Naive thymus-derived CD4-positive, alpha-beta T cell (primary cell): ENCODE measurements around the gene SLC4A9. TPM values are rescaled to one million over a fixed set of nuclear protein-coding genes. Genes with fewer than 3 reads are reported as not detected.

Source experiments
- ATAC-seq: fragments of 150-1000 bp; cut with Tn5 transposase; 2 replicates; pipeline ENCODE4 v1.10.0; 2021; ENCODE audit warnings: mild to moderate bottlenecking, moderate library complexity
- CTCF ChIA-PET: fragments of 350-600 bp; sonication (Branson Sonifier 250); formaldehyde crosslinking; loops from one replicate; lab custom pipeline; 2021; ENCODE audit warnings: antibody characterized with exemption; lab: Charles Lee
- POLR2A ChIA-PET: fragments of 350-600 bp; sonication (Branson Sonifier 250); formaldehyde crosslinking; loops from one replicate; lab custom pipeline; 2021; ENCODE audit warnings: antibody characterized with exemption, inconsistent platforms; lab: Charles Lee
- DNase-seq, 9 donors: peaks; one replicate each; pipeline versions ENCODE4 v3.0.0 to v3.0.0-alpha.2; 2020 to 2022; ENCODE audit warnings: mixed read lengths in 1 of 9
- H3K27ac ChIP-seq: one replicate; pipeline ENCODE4 v1.7.0; 2013; ENCODE audit warnings: mild to moderate bottlenecking, low read depth, low read length, moderate library complexity
- H3K27me3 ChIP-seq, 2 donors: one replicate each; pipeline ENCODE4 v1.7.0; 2013; ENCODE audit warnings: low read length in 2 of 2, mild to moderate bottlenecking in 2 of 2, moderate library complexity in 2 of 2; ENCODE audit not compliant: control insufficient read depth in 2 of 2, insufficient read depth in 2 of 2
- H3K36me3 ChIP-seq, 3 experiments: 1 replicate in 2 of 3; 2 replicates in 1 of 3; pipeline ENCODE4 v1.7.0; 2013; ENCODE audit warnings: low read length in 3 of 3, mild to moderate bottlenecking in 3 of 3, moderate library complexity in 1 of 3; ENCODE audit not compliant: insufficient read depth in 3 of 3, control insufficient read depth in 2 of 3
- H3K4me1 ChIP-seq, 2 donors: one replicate each; pipeline ENCODE4 v1.7.0; 2013; ENCODE audit warnings: low read length in 2 of 2, mild to moderate bottlenecking in 2 of 2, moderate library complexity in 1 of 2; ENCODE audit not compliant: control insufficient read depth in 2 of 2, insufficient read depth in 2 of 2
- H3K4me3 ChIP-seq: 2 replicates; pipeline ENCODE4 v1.7.0; 2013; ENCODE audit warnings: mild to moderate bottlenecking, low read length
- H3K9me3 ChIP-seq, 3 experiments: 1 replicate in 2 of 3; 2 replicates in 1 of 3; pipeline ENCODE4 v1.7.0; 2013; ENCODE audit warnings: low read length in 3 of 3; ENCODE audit not compliant: control insufficient read depth in 2 of 3
- H3K27ac Mint-ChIP-seq, 9 donors: one replicate each; pipeline ENCODE4 v1.8.0; 2020 to 2022; ENCODE audit warnings: mixed read lengths in 9 of 9, mild to moderate bottlenecking in 8 of 9, moderate library complexity in 5 of 9, inconsistent platforms in 2 of 9
- H3K27me3 Mint-ChIP-seq, 5 donors: one replicate each; pipeline ENCODE4 v1.8.0; 2021 to 2022; ENCODE audit warnings: mixed read lengths in 5 of 5, mild to moderate bottlenecking in 1 of 5
- H3K36me3 Mint-ChIP-seq, 5 donors: one replicate each; pipeline ENCODE4 v1.8.0; 2020 to 2022; ENCODE audit warnings: mixed read lengths in 5 of 5, mild to moderate bottlenecking in 3 of 5, inconsistent platforms in 1 of 5
- H3K4me1 Mint-ChIP-seq, 7 donors: one replicate each; pipeline ENCODE4 v1.8.0; 2020 to 2022; ENCODE audit warnings: mixed read lengths in 7 of 7, mild to moderate bottlenecking in 3 of 7, inconsistent platforms in 1 of 7
- H3K4me3 Mint-ChIP-seq, 10 donors: one replicate each; pipeline ENCODE4 v1.8.0; 2020 to 2022; ENCODE audit warnings: mild to moderate bottlenecking in 10 of 10, mixed read lengths in 10 of 10, moderate library complexity in 6 of 10, inconsistent platforms in 2 of 10
- H3K9me3 Mint-ChIP-seq, 11 donors: one replicate each; pipeline ENCODE4 v1.8.0; 2020 to 2022; ENCODE audit warnings: mixed read lengths in 11 of 11, mild to moderate bottlenecking in 4 of 11, inconsistent platforms in 1 of 11, moderate library complexity in 1 of 11
- intact Hi-C, 2 donors: fragments of 100-400 bp; cut with micrococcal nuclease; formaldehyde crosslinking; loops; one replicate each; pipeline ENCODE4 v1.15.1; 2023
- polyA plus RNA-seq, 2 donors: library from polyadenylated mRNA; unstranded; fragments of 300-500 nt; fragmentation: Illumina TruSeq; gene quantifications; one replicate each; pipeline ENCODE4 v1.2.3, GENCODE V29; 2021
- total RNA-seq, 6 experiments: library from RNA in 5 of 6; stranded (reverse) in 5 of 6; gene quantifications; 1 replicate in 5 of 6; 2 replicates in 1 of 6; pipeline ENCODE4 v1.2.3 and lab custom pipeline; 2021 to 2026

SLC4A9 gene
- total and polyA plus RNA-seq, 7 experiments from 2014 or later, result 0.13 to 0.96 (median 0.34) TPM; not detected in 4

DNA sequence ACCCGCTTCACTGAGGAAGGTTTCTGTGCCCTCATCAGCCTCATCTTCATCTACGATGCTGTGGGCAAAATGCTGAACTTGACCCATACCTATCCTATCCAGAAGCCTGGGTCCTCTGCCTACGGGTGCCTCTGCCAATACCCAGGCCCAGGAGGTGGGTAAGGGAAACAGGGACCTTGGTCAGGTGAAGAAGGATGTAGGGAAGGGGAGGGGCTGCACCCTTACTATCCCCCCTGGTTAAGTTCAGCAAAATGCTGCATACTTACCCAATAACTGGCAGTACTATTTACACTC, 4.4 kb downstream of the SLC4A9 start:
- H3K36me3 ChIP-seq, result no peaks in the 10 kb centered on the region
- intact Hi-C loops, result loop anchor here in 1 of 2 donors (10.0 kb wide), 1 partner anchor 680 kb away; no protein-coding TSS in a partner anchor
- H3K27me3 ChIP-seq, result no peaks in the 10 kb centered on the region
- H3K4me3 Mint-ChIP-seq, result peak overlapping the region in 2 of 10 donors; percentile 11 to 23
- ChIA-PET CTCF (interaction anchor here (0.6 to 2.1 kb wide), 8 partner anchors 8 to 271 kb away, joined by 3 to 8 read pairs (median 4); no protein-coding TSS in a partner anchor), POLR2A (interaction anchor here (0.8 kb wide), 1 partner anchor 76 kb away, joined by 5 read pairs; no protein-coding TSS in a partner anchor)
- no peak overlapping the region for H3K27ac Mint-ChIP-seq
- no peak overlapping the region for H3K27ac ChIP-seq
- no peaks in the 10 kb centered on the region for H3K27me3 Mint-ChIP-seq
- H3K9me3 ChIP-seq, result no peaks in the 10 kb centered on the region
- H3K36me3 Mint-ChIP-seq, result no peaks in the 10 kb centered on the region
- DNase-seq (no peak), ATAC-seq (no peak)
- H3K9me3 Mint-ChIP-seq, result peaks cover 0 to 4% (median 0%) of the 10 kb centered on the region in 11 donors
- H3K4me1 ChIP-seq, result peaks cover 0 to 4% of the 10 kb centered on the region in 2 donors
- no peak overlapping the region for H3K4me3 ChIP-seq
- peaks cover 0 to 5% (median 4%) of the 10 kb centered on the region in 7 donors for H3K4me1 Mint-ChIP-seq

DNA sequence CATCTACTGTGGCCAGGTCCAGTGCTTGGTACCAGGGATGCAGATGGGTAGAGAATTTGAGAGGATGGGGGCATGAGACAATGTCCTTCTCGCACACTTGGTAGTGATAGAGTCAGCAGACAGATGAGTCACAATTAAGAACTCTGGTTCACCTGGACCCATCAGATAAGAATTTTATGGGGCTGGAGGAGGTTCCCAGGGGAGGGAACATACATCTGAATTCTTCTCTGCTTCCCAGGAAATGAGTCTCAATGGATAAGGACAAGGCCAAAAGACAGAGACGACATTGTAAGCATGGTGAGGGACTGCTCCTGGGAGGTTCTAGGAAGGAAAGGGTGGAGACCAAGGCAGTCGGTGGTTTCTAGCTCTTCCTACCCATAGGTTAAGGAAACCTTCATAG, 5.3 kb downstream of the SLC4A9 start:
- Histone ChIP-seq H3K27me3 (no peaks in the 10 kb centered on the region), H3K36me3 (no peaks in the 10 kb centered on the region), H3K9me3 (no peaks in the 10 kb centered on the region), H3K4me1 (peaks cover 0 to 4% of the 10 kb centered on the region in 2 donors), H3K4me3 (no peak overlapping the region), H3K27ac (no peak overlapping the region)
- no peaks in the 10 kb centered on the region for H3K36me3 Mint-ChIP-seq
- intact Hi-C loops, result loop anchor here in 1 of 2 donors (10.0 kb wide), 1 partner anchor 680 kb away; no protein-coding TSS in a partner anchor
- H3K9me3 Mint-ChIP-seq, result peaks cover 0 to 4% (median 0%) of the 10 kb centered on the region in 11 donors
- DNase-seq (no peak), ATAC-seq (no peak)
- CTCF ChIA-PET, result interaction anchor here (1.5 kb wide), 1 partner anchor 268 kb away, joined by 4 read pairs; the partner anchor contains the start of gene CD14
- H3K27ac Mint-ChIP-seq, result no peak overlapping the region
- no peaks in the 10 kb centered on the region for H3K27me3 Mint-ChIP-seq
- POLR2A ChIA-PET, result interaction anchor here (0.8 kb wide), 1 partner anchor 75 kb away, joined by 5 read pairs; no protein-coding TSS in a partner anchor
- H3K4me1 Mint-ChIP-seq, result peaks cover 0 to 5% (median 4%) of the 10 kb centered on the region in 7 donors
- H3K4me3 Mint-ChIP-seq, result no peak overlapping the region

DNA sequence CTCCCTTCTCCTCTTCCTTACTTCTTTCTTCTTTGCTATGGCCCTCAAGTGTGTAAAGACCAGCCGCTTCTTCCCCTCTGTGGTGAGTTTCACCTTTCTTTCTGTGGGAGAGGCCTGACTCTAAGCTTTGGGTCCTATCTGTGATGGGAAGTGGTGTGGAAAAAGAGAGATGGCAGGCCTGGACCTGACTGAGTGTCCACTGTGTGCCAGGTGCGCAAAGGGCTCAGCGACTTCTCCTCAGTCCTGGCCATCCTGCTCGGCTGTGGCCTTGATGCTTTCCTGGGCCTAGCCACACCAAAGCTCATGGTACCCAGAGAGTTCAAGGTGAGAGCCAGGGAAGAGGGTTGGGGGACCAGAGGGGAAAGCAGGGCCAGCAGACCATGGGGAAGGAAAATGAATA, 5.9 kb downstream of the SLC4A9 start:
- Histone ChIP-seq H3K4me3 (no peak overlapping the region), H3K9me3 (no peaks in the 10 kb centered on the region), H3K27me3 (no peaks in the 10 kb centered on the region), H3K4me1 (peaks cover 0 to 4% of the 10 kb centered on the region in 2 donors), H3K36me3 (no peaks in the 10 kb centered on the region), H3K27ac (no peak overlapping the region)
- intact Hi-C loops, result loop anchor here in 1 of 2 donors (10.0 kb wide), 1 partner anchor 679 kb away; no protein-coding TSS in a partner anchor
- H3K27me3 Mint-ChIP-seq, result no peaks in the 10 kb centered on the region
- H3K4me3 Mint-ChIP-seq, result no peak overlapping the region
- POLR2A ChIA-PET, result no interaction called here
- ATAC-seq (no peak), DNase-seq (no peak)
- CTCF ChIA-PET, result interaction anchor here (1.0 to 1.5 kb wide), 2 partner anchors 14 to 267 kb away, joined by 4 read pairs; partner anchors contain the start of gene CD14
- no peak overlapping the region for H3K27ac Mint-ChIP-seq
- H3K36me3 Mint-ChIP-seq, result no peaks in the 10 kb centered on the region
- H3K4me1 Mint-ChIP-seq, result peaks cover 0 to 5% (median 4%) of the 10 kb centered on the region in 7 donors
- peaks cover 0 to 4% (median 0%) of the 10 kb centered on the region in 11 donors for H3K9me3 Mint-ChIP-seq

DNA sequence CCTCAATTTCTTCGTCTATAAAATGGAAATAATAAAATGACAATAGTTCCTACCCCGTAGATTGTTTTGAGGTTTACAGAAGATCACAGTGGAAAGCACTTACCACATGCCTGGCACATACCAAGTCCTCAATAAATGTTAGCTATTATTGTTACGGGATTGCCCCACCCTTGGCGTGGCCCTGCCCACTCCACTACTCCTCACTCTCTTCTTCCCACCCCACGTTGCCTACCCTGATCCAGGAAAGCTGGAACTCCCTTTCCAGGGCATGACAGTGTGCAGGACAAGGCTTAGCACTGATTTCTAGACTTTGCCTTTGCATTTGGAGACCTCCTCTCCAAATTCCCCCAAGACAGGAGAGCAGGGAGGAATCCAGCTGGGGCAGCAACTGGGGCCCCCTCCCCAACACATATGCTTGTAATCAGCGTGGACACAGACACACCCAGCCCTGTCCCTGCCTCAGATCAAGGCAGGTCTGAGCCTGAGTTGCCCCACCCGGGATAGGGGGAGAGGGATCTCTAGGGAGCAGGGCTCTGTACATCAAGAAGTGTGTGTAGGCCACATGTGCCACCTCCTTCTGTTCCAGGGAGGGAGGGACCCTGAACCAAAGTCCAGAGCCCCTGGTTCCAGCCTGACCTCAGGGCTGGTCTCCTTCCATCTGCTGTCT, 6.7 kb downstream of the SLC4A9 start:
- H3K9me3 ChIP-seq, result no peaks in the 10 kb centered on the region
- H3K4me1 ChIP-seq, result peaks cover 0 to 4% of the 10 kb centered on the region in 2 donors
- H3K4me1 Mint-ChIP-seq, result peaks cover 0 to 5% (median 4%) of the 10 kb centered on the region in 7 donors
- no peaks in the 10 kb centered on the region for H3K36me3 ChIP-seq
- DNase-seq, result no peak
- H3K27ac ChIP-seq, result no peak overlapping the region
- H3K9me3 Mint-ChIP-seq, result peaks cover 0 to 4% (median 0%) of the 10 kb centered on the region in 11 donors
- H3K27me3 ChIP-seq, result no peaks in the 10 kb centered on the region
- intact Hi-C loops, result loop anchor here in 1 of 2 donors (10.0 kb wide), 1 partner anchor 678 kb away; no protein-coding TSS in a partner anchor
- ChIA-PET CTCF (interaction anchor here (1.0 to 1.5 kb wide), 2 partner anchors 15 to 266 kb away, joined by 4 read pairs; partner anchors contain the start of gene CD14), POLR2A (no interaction called here)
- no peak for ATAC-seq
- no peak overlapping the region for H3K27ac Mint-ChIP-seq
- H3K4me3 Mint-ChIP-seq, result no peak overlapping the region
- no peaks in the 10 kb centered on the region for H3K27me3 Mint-ChIP-seq
- no peak overlapping the region for H3K4me3 ChIP-seq
- no peaks in the 10 kb centered on the region for H3K36me3 Mint-ChIP-seq

DNA sequence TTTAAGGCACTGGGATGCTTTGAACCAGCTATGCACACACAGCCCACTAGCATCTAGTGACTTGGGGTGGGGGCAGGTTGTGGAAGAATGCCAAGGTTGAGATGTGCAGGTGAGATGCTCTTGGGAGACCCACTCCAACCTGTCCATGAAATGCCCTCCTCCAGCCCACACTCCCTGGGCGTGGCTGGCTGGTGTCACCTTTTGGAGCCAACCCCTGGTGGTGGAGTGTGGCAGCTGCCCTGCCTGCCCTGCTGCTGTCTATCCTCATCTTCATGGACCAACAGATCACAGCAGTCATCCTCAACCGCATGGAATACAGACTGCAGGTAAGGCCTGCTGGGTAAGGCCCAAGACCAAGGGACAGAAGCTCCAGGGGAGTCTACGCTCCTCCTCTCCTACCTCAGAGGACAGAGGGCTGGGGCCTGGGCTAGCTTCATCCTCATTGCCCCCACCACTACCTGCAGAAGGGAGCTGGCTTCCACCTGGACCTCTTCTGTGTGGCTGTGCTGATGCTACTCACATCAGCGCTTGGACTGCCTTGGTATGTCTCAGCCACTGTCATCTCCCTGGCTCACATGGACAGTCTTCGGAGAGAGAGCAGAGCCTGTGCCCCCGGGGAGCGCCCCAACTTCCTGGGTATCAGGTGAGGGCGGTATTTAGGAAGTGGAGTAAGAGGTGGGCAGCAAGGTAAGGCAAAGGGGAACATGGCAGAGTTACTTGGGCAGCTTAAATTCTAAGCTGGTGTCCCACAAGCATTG, 7.4 kb downstream of the SLC4A9 start:
- Histone ChIP-seq H3K4me1 (peaks cover 0 to 4% of the 10 kb centered on the region in 2 donors), H3K27ac (no peak overlapping the region), H3K27me3 (no peaks in the 10 kb centered on the region), H3K4me3 (no peak overlapping the region), H3K9me3 (no peaks in the 10 kb centered on the region), H3K36me3 (no peaks in the 10 kb centered on the region)
- ATAC-seq (no peak), DNase-seq (no peak)
- H3K27me3 Mint-ChIP-seq, result no peaks in the 10 kb centered on the region
- H3K9me3 Mint-ChIP-seq, result peaks cover 0 to 4% (median 0%) of the 10 kb centered on the region in 11 donors
- POLR2A ChIA-PET, result no interaction called here
- H3K4me1 Mint-ChIP-seq, result peaks cover 0 to 5% (median 4%) of the 10 kb centered on the region in 7 donors
- no peak overlapping the region for H3K27ac Mint-ChIP-seq
- intact Hi-C loops, result loop anchor here in 1 of 2 donors (10.0 kb wide), 1 partner anchor 677 kb away; no protein-coding TSS in a partner anchor
- CTCF ChIA-PET, result interaction anchor here (1.1 kb wide), 1 partner anchor 366 kb away, joined by 3 read pairs; no protein-coding TSS in a partner anchor
- H3K4me3 Mint-ChIP-seq, result no peak overlapping the region
- H3K36me3 Mint-ChIP-seq, result no peaks in the 10 kb centered on the region

DNA sequence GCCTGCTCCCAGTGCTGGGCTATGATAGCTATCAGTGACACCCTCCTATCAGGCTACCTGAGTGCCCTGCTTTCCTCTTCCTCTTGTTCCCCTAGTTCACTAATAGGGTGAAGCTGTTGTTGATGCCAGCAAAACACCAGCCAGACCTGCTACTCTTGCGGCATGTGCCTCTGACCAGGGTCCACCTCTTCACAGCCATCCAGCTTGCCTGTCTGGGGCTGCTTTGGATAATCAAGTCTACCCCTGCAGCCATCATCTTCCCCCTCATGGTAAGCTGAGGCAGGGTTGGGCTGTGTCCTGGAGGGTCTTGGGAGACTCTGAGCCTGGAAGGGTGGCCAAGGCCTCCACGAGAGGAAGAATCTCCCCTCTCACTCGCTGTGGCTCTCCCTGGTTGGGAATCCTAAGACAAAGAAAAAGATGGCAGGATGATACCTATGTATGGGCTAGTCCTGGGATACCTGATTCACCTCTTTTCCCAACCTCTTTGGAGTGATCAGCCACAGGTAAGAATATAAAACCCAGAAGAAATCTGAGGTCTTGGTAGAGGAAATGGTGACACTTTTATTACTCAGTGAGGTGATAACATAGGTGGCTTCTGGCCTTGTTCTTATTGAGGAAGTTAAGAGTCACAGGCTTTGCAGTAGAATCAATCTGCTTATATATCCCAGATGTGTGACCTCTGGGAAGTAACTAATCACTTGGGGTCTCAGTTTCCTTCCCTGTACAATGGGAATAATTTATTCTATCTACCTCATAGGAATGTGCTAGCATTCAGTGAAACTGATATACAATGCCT, 11.6 kb downstream of the SLC4A9 start:
- Mint-ChIP-seq H3K4me1 (peaks cover 0 to 8% (median 4%) of the 10 kb centered on the region in 7 donors), H3K36me3 (no peaks in the 10 kb centered on the region), H3K27ac (no peak overlapping the region), H3K9me3 (peaks cover 0 to 3% (median 0%) of the 10 kb centered on the region in 11 donors), H3K27me3 (no peaks in the 10 kb centered on the region), H3K4me3 (no peak overlapping the region)
- H3K9me3 ChIP-seq, result no peaks in the 10 kb centered on the region
- ChIA-PET CTCF (interaction anchor here (0.6 to 3.8 kb wide), 6 partner anchors 10 to 349 kb away, joined by 3 to 37 read pairs (median 4); partner anchors contain the start of gene PFDN1), POLR2A (no interaction called here)
- no peaks in the 10 kb centered on the region for H3K36me3 ChIP-seq
- intact Hi-C loops, result loop anchor here in 1 of 2 donors (2.0 kb wide), 1 partner anchor 29 kb away; the partner anchor contains the start of gene ANKHD1
- DNase-seq (no peak), ATAC-seq (no peak)
- H3K4me3 ChIP-seq, result no peak overlapping the region
- H3K27ac ChIP-seq, result no peak overlapping the region
- H3K4me1 ChIP-seq, result no peaks in the 10 kb centered on the region
- no peaks in the 10 kb centered on the region for H3K27me3 ChIP-seq
